Right lung (tissue), 5 donors: ENCODE results near the gene RAMP1. TPM values are rescaled to one million over a fixed set of nuclear protein-coding genes. Genes with fewer than 3 reads are reported as not detected.

Source experiments
- DNase-seq, 2 donors: peaks; one replicate each; pipeline ENCODE4 v3.0.0-alpha.2; 2013
- polyA plus RNA-seq, 5 donors: library from polyadenylated mRNA; unstranded; fragments of 120-200 nt; gene quantifications; one replicate each; pipeline versions ENCODE4 v1.2.1 to v1.2.3, GENCODE V29; 2013; ENCODE audit warnings: inconsistent platforms in 1 of 5, low replicate concordance in 1 of 5; ENCODE audit not compliant: insufficient read length in 5 of 5, insufficient read depth in 1 of 5

RAMP1 gene
- polyA plus RNA-seq, 5 donors = 6.0 to 18.4 (median 9.0) TPM

- DNase-seq = no peak
These were observed 16.7 kb downstream of the RAMP1 start for GRCh38 chr2:237876061-237876526.

GRCh38 chr2:237876532-237876931, 17.1 kb downstream of the RAMP1 start:
- DNase-seq = no peak

GRCh38 chr2:237876951-237877491, 17.6 kb downstream of the RAMP1 start:
- no peak for DNase-seq

GRCh38 chr2:237877576-237878307, 18.3 kb downstream of the RAMP1 start:
- DNase-seq = no peak

GRCh38 chr2:237878321-237879057, 19.1 kb downstream of the RAMP1 start:
- no peak for DNase-seq

GRCh38 chr2:237879058-237879430, 19.6 kb downstream of the RAMP1 start:
- no peak for DNase-seq

GRCh38 chr2:237879991-237880560, 20.7 kb downstream of the RAMP1 start:
- no peak for DNase-seq

GRCh38 chr2:237882510-237883481, 23.4 kb downstream of the RAMP1 start:
- no peak for DNase-seq

- no peak for DNase-seq
These were observed 24.6 kb downstream of the RAMP1 start for GRCh38 chr2:237883951-237884446.

- DNase-seq = no peak
These were observed 25.3 kb downstream of the RAMP1 start for GRCh38 chr2:237884681-237885080.

- no peak for DNase-seq
These were observed 25.9 kb downstream of the RAMP1 start for GRCh38 chr2:237885111-237885930.

GRCh38 chr2:237885931-237886684, 26.7 kb downstream of the RAMP1 start:
- DNase-seq = no peak

GRCh38 chr2:237886685-237887481, 27.5 kb downstream of the RAMP1 start:
- DNase-seq = no peak

GRCh38 chr2:237888389-237888788, 29.0 kb downstream of the RAMP1 start:
- DNase-seq = no peak

- no peak for DNase-seq
These were observed 29.6 kb downstream of the RAMP1 start for GRCh38 chr2:237889016-237889415.

- no peak for DNase-seq
These were observed 30.4 kb downstream of the RAMP1 start for GRCh38 chr2:237889811-237890210.

GRCh38 chr2:237892478-237892877, 33.1 kb downstream of the RAMP1 start:
- no peak for DNase-seq

GRCh38 chr2:237892984-237893595, 33.7 kb downstream of the RAMP1 start:
- DNase-seq = no peak
